ENCODE measurements around the gene GADD45B. TPM values are rescaled to one million over a fixed set of nuclear protein-coding genes. Genes with fewer than 3 reads are reported as not detected.
A peak's percentile ranks its signal among the peaks of the same experiment; 100 is the strongest.

GADD45B gene
- total RNA-seq (10 to 100 TPM; 10.9 to 63.1 (median 25.6) TPM), polyA plus RNA-seq (10 to 100 TPM; 14.1 to 94.1 (median 19.3) TPM)
- long read RNA-seq, donor 1, partial matches to known transcripts = 0 of 1 reads
- long read RNA-seq, donor 1, other reads (novel, unspliced or antisense) = 0 of 1 reads
- long read RNA-seq, donor 2, transcript GADD45B-201 (4 exons, 1,373 nt) = major isoform, 15 of 19 reads
- long read RNA-seq, donor 2, partial matches to known transcripts = 2 of 19 reads
- long read RNA-seq, donor 2, other reads (novel, unspliced or antisense) = 2 of 19 reads

- no peaks in the 10 kb centered on the region for H3K27me3 ChIP-seq (ENCODE audit: insufficient read depth in 3 of 3, low read length in 2 of 3)
- H3K36me3 ChIP-seq (ENCODE audit: insufficient read depth in 1 of 2, low read depth in 1 of 2) = no peaks in the 10 kb centered on the region
- peaks cover 24% of the 10 kb centered on the region for H3K4me1 ChIP-seq
- no peaks in the 10 kb centered on the region for H3K9me3 ChIP-seq
- TF ChIP-seq, protein P1, sequence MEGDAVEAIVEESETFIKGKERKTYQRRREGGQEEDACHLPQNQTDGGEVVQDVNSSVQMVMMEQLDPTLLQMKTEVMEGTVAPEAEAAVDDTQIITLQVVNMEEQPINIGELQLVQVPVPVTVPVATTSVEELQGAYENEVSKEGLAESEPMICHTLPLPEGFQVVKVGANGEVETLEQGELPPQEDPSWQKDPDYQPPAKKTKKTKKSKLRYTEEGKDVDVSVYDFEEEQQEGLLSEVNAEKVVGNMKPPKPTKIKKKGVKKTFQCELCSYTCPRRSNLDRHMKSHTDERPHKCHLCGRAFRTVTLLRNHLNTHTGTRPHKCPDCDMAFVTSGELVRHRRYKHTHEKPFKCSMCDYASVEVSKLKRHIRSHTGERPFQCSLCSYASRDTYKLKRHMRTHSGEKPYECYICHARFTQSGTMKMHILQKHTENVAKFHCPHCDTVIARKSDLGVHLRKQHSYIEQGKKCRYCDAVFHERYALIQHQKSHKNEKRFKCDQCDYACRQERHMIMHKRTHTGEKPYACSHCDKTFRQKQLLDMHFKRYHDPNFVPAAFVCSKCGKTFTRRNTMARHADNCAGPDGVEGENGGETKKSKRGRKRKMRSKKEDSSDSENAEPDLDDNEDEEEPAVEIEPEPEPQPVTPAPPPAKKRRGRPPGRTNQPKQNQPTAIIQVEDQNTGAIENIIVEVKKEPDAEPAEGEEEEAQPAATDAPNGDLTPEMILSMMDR (IDR thresholded peaks at IDR 0.05) = no peak
- intact Hi-C loops (cut with DNase I) = loop anchor here in 1 of 2 donors (2.0 to 5.0 kb wide), 4 partner anchors 19 to 135 kb away; no protein-coding TSS in a partner anchor
- ATAC-seq (peak; percentile 76 to 85 (median 82)), DNase-seq (peak; percentile 97 to 98)
- peak within 1 kb of the TSS; percentile 84 for H3K27ac ChIP-seq
- 0 to 1% (median 1%) methylated on average over 48 to 70 of the region's 70 CpGs for WGBS, 3 donors
- H3K4me3 ChIP-seq = peak within 1 kb of the TSS; percentile 81
Observed at GRCh38 chr19:2475702-2476450, at the start of gene GADD45B. GADD45B (plus strand) TSS chr19:2476127; CDS start chr19:2476359, 232 bp downstream.

DNA sequence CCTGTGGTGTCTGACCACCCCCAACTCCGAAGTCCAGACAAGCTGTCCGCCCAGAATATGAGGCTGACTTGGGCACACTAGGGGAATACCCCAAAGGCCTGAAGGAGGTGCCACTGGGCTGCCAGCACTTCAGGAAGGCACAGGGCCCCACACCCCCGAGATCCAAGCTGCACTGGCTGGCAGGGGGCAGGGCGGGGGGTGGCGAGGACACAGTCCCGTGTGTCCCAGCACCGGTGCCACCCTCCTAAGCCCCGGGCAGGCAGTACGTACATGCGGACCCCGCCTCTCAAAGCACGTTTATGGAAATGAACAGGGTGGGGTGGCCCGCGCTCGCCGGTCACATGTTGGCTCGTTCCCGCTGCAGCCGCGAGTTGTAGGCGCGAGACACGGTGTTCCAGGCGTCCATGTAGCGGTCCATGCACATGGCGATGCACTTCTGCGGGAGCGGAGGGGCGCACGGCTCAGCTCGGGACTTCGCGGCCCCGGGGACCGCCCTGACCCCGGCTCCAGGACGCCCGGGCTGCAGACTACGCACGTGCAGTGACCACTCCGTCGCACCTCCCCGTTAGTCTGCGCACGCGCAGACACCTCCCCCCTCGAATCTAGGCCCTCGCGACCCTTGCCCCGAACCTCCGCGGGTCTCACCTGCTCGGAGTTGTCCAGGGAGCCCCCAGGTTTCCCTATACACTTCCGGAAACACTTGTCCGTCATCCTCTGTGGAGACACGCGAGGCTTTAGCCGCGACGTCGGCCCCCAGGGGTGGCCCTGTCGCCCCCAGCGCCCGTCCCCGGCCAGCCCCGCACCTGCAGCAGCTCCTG lies 49.1 kb upstream of the GADD45B start:
- Histone ChIP-seq H3K4me3 (peak overlapping the region; percentile 98), H3K4me1 (peaks cover 36% of the 10 kb centered on the region), H3K9me3 (no peaks in the 10 kb centered on the region), H3K27ac (peak overlapping the region; percentile 96), H3K27me3 (ENCODE audit: insufficient read depth in 3 of 3, low read length in 2 of 3) (no peaks in the 10 kb centered on the region), H3K36me3 (ENCODE audit: insufficient read depth in 1 of 2, low read depth in 1 of 2) (peaks cover 0 to 30% of the 10 kb centered on the region in 2 donors)
- peak; percentile 5 to 43 (median 24) for ATAC-seq
- WGBS, 3 donors = 5 to 6% (median 5%) methylated on average over 58 to 66 of the region's 66 CpGs
- intact Hi-C loops (cut with DNase I) = no loop called here
- peak; percentile 60 to 81 for DNase-seq
- TF ChIP-seq, protein P1 (IDR thresholded peaks at IDR 0.05) = no peak

DNA sequence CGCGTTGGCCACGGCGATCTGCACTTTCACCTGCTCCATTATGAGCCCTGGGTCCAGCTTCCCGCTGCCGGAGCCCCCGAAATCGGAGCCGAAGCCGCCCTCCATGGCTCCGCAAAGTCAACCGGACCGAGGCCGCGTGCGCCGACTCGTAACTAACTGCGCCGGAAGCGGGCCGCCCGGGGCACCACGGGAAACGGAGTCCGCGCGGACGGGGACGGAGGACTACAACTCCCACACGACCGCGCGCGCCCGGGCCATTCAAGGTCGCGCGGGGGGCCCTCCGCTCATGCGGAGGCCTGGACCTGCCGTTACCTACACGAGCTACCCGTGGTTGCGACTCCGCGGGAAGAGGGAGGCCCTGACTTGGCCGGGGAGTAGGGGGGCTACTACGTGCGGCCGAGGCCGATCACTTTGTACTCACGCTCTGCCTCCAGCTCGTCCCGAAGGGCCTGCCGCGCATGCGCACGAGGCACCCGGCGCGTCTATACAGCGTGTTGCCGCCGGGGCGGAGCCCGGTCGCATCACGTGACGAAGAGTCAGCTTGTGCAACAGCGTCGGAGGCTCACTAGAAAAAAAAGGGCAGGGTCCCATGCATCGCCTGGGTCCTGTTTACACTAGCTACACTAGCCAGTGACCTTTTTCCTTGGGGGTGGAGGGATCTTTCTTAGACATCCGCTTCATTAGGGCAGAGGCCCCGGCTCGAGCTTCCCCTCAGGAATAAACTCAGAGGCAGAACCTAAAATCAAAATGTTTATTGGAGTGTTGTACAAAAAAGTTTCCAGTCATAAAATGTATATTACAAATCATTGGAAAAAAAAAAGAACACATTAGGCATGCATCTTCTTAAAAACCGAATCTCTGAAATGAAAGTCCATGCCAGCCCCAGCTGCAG lies 48.3 kb upstream of the GADD45B start, which contains the start of gene TIMM13:
Gene TIMM13 (minus strand): TSS at position 158 of the 892 bp plus-strand sequence. CDS start 53 bp downstream, at position 105.
- TF ChIP-seq, protein P1 (IDR thresholded peaks at IDR 0.05) = no peak
- Histone ChIP-seq H3K9me3 (no peaks in the 10 kb centered on the region), H3K36me3 (ENCODE audit: insufficient read depth in 1 of 2, low read depth in 1 of 2) (peaks cover 0 to 33% of the 10 kb centered on the region in 2 donors), H3K4me1 (peaks cover 32% of the 10 kb centered on the region), H3K4me3 (peak within 1 kb of the TSS; percentile 98), H3K27ac (peak within 1 kb of the TSS; percentile 96), H3K27me3 (ENCODE audit: insufficient read depth in 3 of 3, low read length in 2 of 3) (no peaks in the 10 kb centered on the region)
- 0 to 1% (median 0%) methylated on average over 63 to 77 of the region's 77 CpGs for WGBS, 3 donors
- DNase-seq = peak; percentile 97 to 99
- intact Hi-C loops (cut with DNase I) = no loop called here
- ATAC-seq = peak; percentile 90 to 94 (median 92)

GRCh38 chr19:2428321-2428690 lies 47.6 kb upstream of the GADD45B start:
- H3K4me1 ChIP-seq = peaks cover 31% of the 10 kb centered on the region
- DNase-seq (peak; percentile 49 to 73), ATAC-seq (peak; percentile 8 to 31 (median 18))
- H3K4me3 ChIP-seq = peak overlapping the region; percentile 98
- no peaks in the 10 kb centered on the region for H3K9me3 ChIP-seq
- 6 to 11% (median 7%) methylated on average over 24 to 25 of the region's 25 CpGs for WGBS, 3 donors
- H3K27me3 ChIP-seq (ENCODE audit: insufficient read depth in 3 of 3, low read length in 2 of 3) = no peaks in the 10 kb centered on the region
- peak overlapping the region; percentile 96 for H3K27ac ChIP-seq
- TF ChIP-seq, protein P1 (IDR thresholded peaks at IDR 0.05) = no peak
- peaks cover 0 to 33% of the 10 kb centered on the region in 2 donors for H3K36me3 ChIP-seq (ENCODE audit: insufficient read depth in 1 of 2, low read depth in 1 of 2)
- intact Hi-C loops (cut with DNase I) = no loop called here

Data from psoas muscle (tissue), 8 donors.